Transverse colon (tissue), 4 donors: Measurements from ENCODE around the gene FUOM. TPM values are rescaled to one million over a fixed set of nuclear protein-coding genes. Genes with fewer than 3 reads are reported as not detected.

Experiments used
- DNase-seq: peaks from one replicate; pipeline ENCODE4 v3.0.0-alpha.2; 2019
- H3K27ac ChIP-seq, 4 donors: fragments of 200-600 bp; sonication (generic); 2 replicates each; pipeline ENCODE4 v1.5.1; 2016 to 2018; ENCODE audit warnings: inconsistent platforms in 4 of 4
- H3K27me3 ChIP-seq: fragments of 200-600 bp; sonication (generic); 2 replicates; pipeline ENCODE4 v1.5.1; 2017; ENCODE audit warnings: inconsistent platforms
- H3K36me3 ChIP-seq, 4 donors: fragments of 200-600 bp; sonication (generic); 2 replicates each; pipeline ENCODE4 v1.5.1; 2017 to 2019; ENCODE audit warnings: inconsistent platforms in 4 of 4
- H3K4me1 ChIP-seq, 4 donors: fragments of 200-600 bp; sonication (generic); 2 replicates each; pipeline ENCODE4 v1.5.1; 2017 to 2020; ENCODE audit warnings: inconsistent platforms in 4 of 4
- H3K4me3 ChIP-seq, 4 donors: fragments of 200-600 bp; sonication (generic); 1 replicate in 1 of 4; 2 replicates in 3 of 4; pipeline versions ENCODE4 v1.5.1 to v1.6.1; 2017 to 2019; ENCODE audit warnings: inconsistent platforms in 4 of 4
- H3K9me3 ChIP-seq, 2 donors: fragments of 200-600 bp; sonication (generic); 2 replicates each; pipeline ENCODE4 v1.5.1; 2017 to 2019; ENCODE audit warnings: inconsistent platforms in 2 of 2
- EP300 ChIP-seq: sonication (generic); formaldehyde crosslinking; IDR thresholded peaks from one replicate; pipeline ENCODE4 v1.6.1; 2017; ENCODE audit warnings: antibody characterized with exemption, low read depth
- POLR2A ChIP-seq: fragments of 450-650 bp; IDR thresholded peaks from one replicate; pipeline ENCODE4 v1.6.1; 2016; ENCODE audit warnings: antibody characterized with exemption, mild to moderate bottlenecking, moderate library complexity
- POLR2AphosphoS5 ChIP-seq, 3 donors: sonication (generic); formaldehyde crosslinking; IDR thresholded peaks; one replicate each; pipeline ENCODE4 v1.6.1; 2016; ENCODE audit warnings: antibody characterized with exemption in 3 of 3
- WGBS, 2 donors: methylation state at CpG; one replicate each; pipeline ENCODE4 v1.1.5; 2018; ENCODE audit warnings: low coverage in 1 of 2; 5-methylcytosine and 5-hydroxymethylcytosine counted together
- in situ Hi-C, 4 donors: fragments of 200-750 bp; cut with MboI; loops; one replicate each; pipeline versions ENCODE4 v1.15.0 to v1.15.1; 2017; ENCODE audit warnings: low sequenced_read_pairs in 3 of 4, low pct_ligation_motif_present in 1 of 4, low pct_unique_long_range_greater_than_20kb in 1 of 4
- intact Hi-C: fragments of 100-400 bp; cut with DNase I; formaldehyde crosslinking; loops from one replicate; pipeline ENCODE4 v1.15.1; 2023; ENCODE audit warnings: low total_unique reads
- total RNA-seq, 4 donors: library from RNA; depleted of rRNA; stranded (reverse); fragments of >200 nt; gene quantifications; one replicate each; pipeline ENCODE4 v1.1.0, GENCODE V29; 2016
- TF ChIP-seq, protein P1 (sequence below), 5 experiments: fragments of 200-600 bp in 3 of 5; fragments of 450-650 bp in 2 of 5; sonication (generic) in 3 of 5; IDR thresholded peaks; 1 replicate in 2 of 5; 2 replicates in 3 of 5; pipeline ENCODE4 v1.5.1; 2016 to 2017; ENCODE audit warnings: antibody characterized with exemption in 5 of 5, inconsistent platforms in 3 of 5, mild to moderate bottlenecking in 2 of 5, moderate library complexity in 1 of 5

FUOM gene, protein sequence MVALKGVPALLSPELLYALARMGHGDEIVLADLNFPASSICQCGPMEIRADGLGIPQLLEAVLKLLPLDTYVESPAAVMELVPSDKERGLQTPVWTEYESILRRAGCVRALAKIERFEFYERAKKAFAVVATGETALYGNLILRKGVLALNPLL
- total RNA-seq, result 10 to 100 TPM in 3 of 4 donors, 1 to 10 TPM in 1; 1.2 to 43.3 (median 28.8) TPM

DNA sequence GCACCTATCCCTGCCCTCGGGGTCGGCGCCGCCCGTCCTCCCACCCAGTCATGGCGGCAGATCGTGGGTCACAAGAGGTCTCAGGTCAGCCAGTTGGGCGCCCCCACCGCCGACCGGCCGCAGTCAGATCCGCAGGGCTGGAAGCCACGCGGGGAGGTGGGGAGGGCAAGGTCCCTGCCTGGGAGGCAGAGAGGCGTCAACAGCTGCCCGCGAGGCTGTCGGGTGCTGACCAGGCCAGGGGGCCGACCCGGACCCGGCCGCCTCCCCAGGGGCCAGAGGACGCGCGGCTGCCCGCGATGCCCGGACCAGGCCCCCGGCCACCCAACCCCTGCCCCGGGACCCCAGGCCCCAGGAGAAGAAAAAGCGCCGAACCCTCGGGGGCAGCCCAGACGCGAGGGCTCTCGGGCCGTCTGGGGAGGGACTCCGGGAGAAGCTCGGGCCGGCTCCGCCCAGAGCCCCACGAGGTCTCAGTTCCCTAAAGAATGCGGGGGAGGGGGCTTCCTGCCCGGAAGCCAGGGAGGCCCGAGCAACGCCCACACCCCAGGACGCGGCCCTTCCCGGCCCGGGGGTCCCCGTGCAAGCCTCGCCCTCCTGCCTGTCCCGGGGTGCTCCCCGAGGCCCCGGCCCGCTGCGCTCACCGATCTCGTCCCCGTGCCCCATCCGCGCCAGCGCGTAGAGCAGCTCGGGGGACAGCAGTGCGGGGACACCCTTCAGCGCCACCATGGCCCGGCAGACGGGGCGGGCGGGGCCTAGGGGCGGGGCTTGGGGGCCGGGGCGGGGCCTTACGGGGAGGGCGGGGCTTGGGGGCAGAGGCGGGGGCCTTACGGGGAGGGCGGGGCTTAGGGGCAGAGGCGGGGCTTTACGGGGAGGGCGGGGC lies at the start of gene FUOM:
Gene FUOM, minus strand, starts transcription at position 735 of the 877 bp plus-strand sequence. Its CDS starts 12 bp downstream, at position 723.
- intact Hi-C loops, result no loop called here
- peak; percentile 58 for DNase-seq
- WGBS, 2 donors, result 1% methylated on average over 30 of the region's 83 CpGs; no CpG with 5 or more reads in 1 of the 2 donors

DNA sequence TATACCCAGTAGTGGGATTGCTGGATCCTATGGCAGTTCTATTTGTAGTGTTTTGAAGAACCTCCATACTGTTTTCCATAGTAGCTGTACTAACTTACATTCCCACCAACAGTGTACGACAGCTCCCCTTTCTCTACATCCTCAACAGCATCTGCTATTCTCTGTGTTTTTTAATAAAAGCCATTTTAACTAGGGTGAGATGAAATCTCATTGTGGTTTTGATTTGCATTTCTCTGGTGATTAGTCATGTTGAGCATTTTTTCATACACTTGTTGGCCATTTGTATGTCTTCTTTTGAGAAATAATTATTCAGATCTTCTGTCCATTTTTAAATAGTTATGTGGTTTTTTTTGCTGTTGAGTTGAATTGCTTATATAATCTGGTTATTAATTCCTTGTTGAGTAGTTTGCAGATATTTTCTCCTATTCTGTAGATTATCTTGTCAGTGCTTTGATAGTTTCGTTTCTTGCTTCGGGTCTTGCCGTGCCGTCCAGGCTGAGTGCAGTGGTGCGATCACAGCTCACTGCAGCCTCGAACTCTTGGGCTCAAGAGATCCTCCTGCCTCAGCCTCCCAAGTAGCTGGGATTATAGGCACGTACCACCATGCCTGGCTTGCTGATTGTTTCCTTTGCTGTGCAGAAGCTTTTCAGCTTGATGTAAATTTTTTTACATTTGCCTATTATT lies 48.2 kb upstream of the FUOM start:
- H3K36me3 ChIP-seq, result peaks cover 0 to 49% (median 8%) of the 10 kb centered on the region in 4 donors
- TF ChIP-seq EP300 (no peak), POLR2AphosphoS5 (IDR thresholded peaks at IDR 0.05) (no peak), POLR2A (no peak)
- TF ChIP-seq, protein P1, sequence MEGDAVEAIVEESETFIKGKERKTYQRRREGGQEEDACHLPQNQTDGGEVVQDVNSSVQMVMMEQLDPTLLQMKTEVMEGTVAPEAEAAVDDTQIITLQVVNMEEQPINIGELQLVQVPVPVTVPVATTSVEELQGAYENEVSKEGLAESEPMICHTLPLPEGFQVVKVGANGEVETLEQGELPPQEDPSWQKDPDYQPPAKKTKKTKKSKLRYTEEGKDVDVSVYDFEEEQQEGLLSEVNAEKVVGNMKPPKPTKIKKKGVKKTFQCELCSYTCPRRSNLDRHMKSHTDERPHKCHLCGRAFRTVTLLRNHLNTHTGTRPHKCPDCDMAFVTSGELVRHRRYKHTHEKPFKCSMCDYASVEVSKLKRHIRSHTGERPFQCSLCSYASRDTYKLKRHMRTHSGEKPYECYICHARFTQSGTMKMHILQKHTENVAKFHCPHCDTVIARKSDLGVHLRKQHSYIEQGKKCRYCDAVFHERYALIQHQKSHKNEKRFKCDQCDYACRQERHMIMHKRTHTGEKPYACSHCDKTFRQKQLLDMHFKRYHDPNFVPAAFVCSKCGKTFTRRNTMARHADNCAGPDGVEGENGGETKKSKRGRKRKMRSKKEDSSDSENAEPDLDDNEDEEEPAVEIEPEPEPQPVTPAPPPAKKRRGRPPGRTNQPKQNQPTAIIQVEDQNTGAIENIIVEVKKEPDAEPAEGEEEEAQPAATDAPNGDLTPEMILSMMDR (IDR thresholded peaks at IDR 0.05), result no peak
- WGBS, 2 donors, result 73 to 97% methylated on average over 3 to 8 of the region's 8 CpGs
- peaks cover 3% of the 10 kb centered on the region in 2 donors for H3K9me3 ChIP-seq
- intact Hi-C loops, result no loop called here
- DNase-seq, result no peak
- peaks cover 0 to 3% (median 0%) of the 10 kb centered on the region in 4 donors for H3K4me1 ChIP-seq
- no peak overlapping the region for H3K27ac ChIP-seq
- no peak overlapping the region for H3K4me3 ChIP-seq
- H3K27me3 ChIP-seq, result no peaks in the 10 kb centered on the region
- in situ Hi-C loops, result no loop called here

More for the DNA sequence above, at the start of gene FUOM:
- in situ Hi-C loops, result no loop called here
- TF ChIP-seq, protein P1 (IDR thresholded peaks at IDR 0.05), result no peak
- TF ChIP-seq EP300 (no peak), POLR2A (no peak), POLR2AphosphoS5 (IDR thresholded peaks at IDR 0.05) (peak in 1 of 3 donors; percentile 50)
- H3K27ac ChIP-seq, result peak within 1 kb of the TSS; percentile 63 to 81 (median 75)
- H3K36me3 ChIP-seq, result peaks cover 0 to 4% (median 0%) of the 10 kb centered on the region in 4 donors
- no peaks in the 10 kb centered on the region for H3K27me3 ChIP-seq
- peaks cover 5 to 33% (median 25%) of the 10 kb centered on the region in 4 donors for H3K4me1 ChIP-seq
- peak within 1 kb of the TSS; percentile 47 to 79 (median 62) for H3K4me3 ChIP-seq
- H3K9me3 ChIP-seq, result no peaks in the 10 kb centered on the region

DNA sequence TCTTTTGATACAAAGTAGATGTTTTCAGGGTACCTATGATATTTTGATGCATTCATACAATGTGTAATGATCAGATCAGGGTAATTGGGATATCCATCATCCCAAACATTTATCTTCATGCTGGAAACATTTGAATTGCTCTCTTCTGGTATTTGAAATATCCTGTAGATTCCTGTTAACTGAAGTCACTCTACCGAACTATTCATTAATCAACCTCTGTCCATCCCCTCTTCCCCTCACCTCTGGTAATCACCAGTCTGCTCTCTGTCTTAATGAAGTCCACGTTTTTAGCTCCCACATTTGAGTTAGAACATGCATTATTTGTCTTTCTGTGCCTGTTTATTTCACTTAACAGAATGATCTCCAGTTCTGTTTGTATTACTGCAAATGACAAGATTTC lies 47.5 kb upstream of the FUOM start:
- intact Hi-C loops, result no loop called here
- H3K36me3 ChIP-seq, result peaks cover 0 to 46% (median 4%) of the 10 kb centered on the region in 4 donors

More for the DNA sequence above, 47.5 kb upstream of the FUOM start:
- Histone ChIP-seq H3K27ac (no peak overlapping the region), H3K27me3 (no peaks in the 10 kb centered on the region), H3K9me3 (no peaks in the 10 kb centered on the region), H3K4me3 (no peak overlapping the region), H3K4me1 (peaks cover 0 to 4% (median 0%) of the 10 kb centered on the region in 4 donors)
- in situ Hi-C loops, result no loop called here
- 58 to 78% methylated on average over 2 of the region's 2 CpGs for WGBS, 2 donors
- TF ChIP-seq, protein P1 (IDR thresholded peaks at IDR 0.05), result no peak
- TF ChIP-seq POLR2AphosphoS5 (IDR thresholded peaks at IDR 0.05), result no peak
- TF ChIP-seq POLR2A, result no peak
- TF ChIP-seq EP300, result no peak
- DNase-seq, result no peak
